GM18861 (cell line): ENCODE results near the gene PLSCR2.
"Not testable (repeated sequence)": the region's sequence is repeated elsewhere in the genome, so short reads cannot be mapped to it uniquely, and the experiment has no call there.

Experiments used
- ATAC-seq: cut with Tn5 transposase; IDR thresholded peaks from one replicate; pipeline ENCODE4 v1.9.1; 2021; ENCODE audit not compliant: unreplicated experiment

Gene PLSCR2

GRCh38 chr3:146491303-146491702 is 21.9 kb upstream of the PLSCR2 start:
- ATAC-seq = no peak

- ATAC-seq = no peak
Observed at GRCh38 chr3:146485297-146485696, 15.9 kb upstream of the PLSCR2 start.

GRCh38 chr3:146476094-146476740 is 6.9 kb upstream of the PLSCR2 start:
- ATAC-seq = no peak

- ATAC-seq = not testable (repeated sequence)
Observed at GRCh38 chr3:146474976-146475375, 5.6 kb upstream of the PLSCR2 start.

GRCh38 chr3:146473726-146474125 is 4.4 kb upstream of the PLSCR2 start:
- no peak for ATAC-seq

- no peak for ATAC-seq
Observed at GRCh38 chr3:146472611-146473010, 3.2 kb upstream of the PLSCR2 start.

GRCh38 chr3:146471012-146471411 is 1.7 kb upstream of the PLSCR2 start:
- ATAC-seq = no peak

GRCh38 chr3:146470425-146470990 is 1.1 kb upstream of the PLSCR2 start:
- no peak for ATAC-seq

- ATAC-seq = no peak
Observed at GRCh38 chr3:146468671-146469149, 651 bp downstream of the PLSCR2 start.

- no peak for ATAC-seq
Observed at GRCh38 chr3:146468234-146468633, 1.1 kb downstream of the PLSCR2 start.

- ATAC-seq = no peak
Observed at GRCh38 chr3:146466604-146467003, 2.8 kb downstream of the PLSCR2 start.

- no peak for ATAC-seq
Observed at GRCh38 chr3:146465693-146466465, 3.5 kb downstream of the PLSCR2 start.

- no peak for ATAC-seq
Observed at GRCh38 chr3:146464783-146465182, 4.6 kb downstream of the PLSCR2 start.

- no peak for ATAC-seq
Observed at GRCh38 chr3:146464005-146464595, 5.3 kb downstream of the PLSCR2 start.

GRCh38 chr3:146454796-146455195 is 14.6 kb downstream of the PLSCR2 start:
- ATAC-seq = no peak

- no peak for ATAC-seq
Observed at GRCh38 chr3:146449613-146450012, 19.7 kb downstream of the PLSCR2 start.

- ATAC-seq = no peak
Observed at GRCh38 chr3:146449076-146449475, 20.3 kb downstream of the PLSCR2 start.

- no peak for ATAC-seq
Observed at GRCh38 chr3:146446026-146446425, 23.3 kb downstream of the PLSCR2 start.

- ATAC-seq = not testable (repeated sequence)
Observed at GRCh38 chr3:146440310-146440709, 29.1 kb downstream of the PLSCR2 start.

GRCh38 chr3:146432066-146432465 is 37.3 kb downstream of the PLSCR2 start:
- ATAC-seq = no peak

GRCh38 chr3:146431240-146431639 is 38.1 kb downstream of the PLSCR2 start:
- ATAC-seq = no peak

- ATAC-seq = no peak
Observed at GRCh38 chr3:146425341-146425740, 44.0 kb downstream of the PLSCR2 start.
